Bronchial epithelial cell (primary cell): Measurements from ENCODE around the gene SNX20. TPM values are rescaled to one million over a fixed set of nuclear protein-coding genes. Genes with fewer than 3 reads are reported as not detected.
A peak's percentile ranks its signal among the peaks of the same experiment; 100 is the strongest.

ENCODE experiments used
- DNase-seq: peaks from one replicate; pipeline ENCODE4 v3.0.0-alpha.2; 2010; ENCODE audit warnings: low read depth
- FAIRE-seq: peaks from 2 replicates; lab custom pipeline; 2011; peaks lifted over from hg19 to GRCh38; lab: Jason Lieb, UNC
- H3K27me3 ChIP-seq: 2 replicates; pipeline ENCODE4 v1.5.1; 2011; ENCODE audit warnings: low read length; ENCODE audit not compliant: control insufficient read depth, insufficient read depth
- H3K36me3 ChIP-seq: 2 replicates; pipeline ENCODE4 v1.5.1; 2011; ENCODE audit warnings: low read length; ENCODE audit not compliant: control insufficient read depth, insufficient read depth
- H3K4me3 ChIP-seq: 2 replicates; pipeline ENCODE4 v1.5.1; 2011; ENCODE audit warnings: mild to moderate bottlenecking, low read depth, low read length, control low read depth
- CTCF ChIP-seq: IDR thresholded peaks from 2 replicates; pipeline ENCODE4 v1.5.1; 2011; ENCODE audit warnings: mild to moderate bottlenecking, moderate library complexity, low read length, control low read depth, inconsistent platforms; ENCODE audit not compliant: insufficient read depth, severe bottlenecking
- total RNA-seq: library from RNA; depleted of rRNA; stranded (reverse); fragments of >200 nt; gene quantifications from 2 replicates; pipeline ENCODE4 v1.2.1, GENCODE V29; 2014

SNX20 gene
- total RNA-seq, 1 donor from 2014 or later: not detected

DNA sequence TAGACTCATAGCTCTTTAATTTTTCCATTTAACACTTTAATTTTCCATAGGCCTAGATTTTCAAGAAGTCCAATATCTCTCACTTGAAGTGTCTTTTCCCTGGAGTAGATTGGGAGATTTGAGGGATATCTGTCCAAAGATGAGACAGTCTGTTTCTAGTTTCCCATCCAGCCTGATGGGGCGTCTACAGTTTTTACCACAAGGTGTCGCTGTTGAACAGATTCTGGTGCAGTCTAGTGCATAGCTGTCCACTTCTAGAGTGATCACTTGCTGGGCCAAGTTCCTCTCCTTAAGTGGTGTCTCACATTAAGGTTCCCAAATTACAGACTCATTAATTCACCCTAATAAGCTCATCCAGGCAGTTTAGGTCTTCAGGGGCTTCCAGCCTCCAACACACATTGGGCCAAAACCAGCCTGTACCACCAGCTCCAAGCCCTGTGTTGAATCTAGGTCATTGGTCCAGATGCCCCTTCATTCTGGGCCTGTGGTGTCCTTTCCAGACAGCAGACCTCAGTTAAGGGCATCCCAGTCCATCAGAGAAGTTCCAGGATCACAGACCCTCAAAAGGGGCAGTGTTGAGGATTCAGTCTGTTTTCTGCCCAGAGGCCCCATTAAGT lies 9.4 kb downstream of the SNX20 start:
- DNase-seq: peak; percentile 22
- Histone ChIP-seq H3K4me3 (no peak overlapping the region), H3K36me3 (no peaks in the 10 kb centered on the region), H3K27me3 (no peaks in the 10 kb centered on the region)
- no peak for FAIRE-seq
- peak; percentile 68 for TF ChIP-seq CTCF

GRCh38 chr16:50670476-50670875 lies 10.6 kb downstream of the SNX20 start:
- no peaks in the 10 kb centered on the region for H3K27me3 ChIP-seq
- FAIRE-seq: no peak
- H3K4me3 ChIP-seq: no peak overlapping the region
- no peaks in the 10 kb centered on the region for H3K36me3 ChIP-seq
- no peak for TF ChIP-seq CTCF
- no peak for DNase-seq

DNA sequence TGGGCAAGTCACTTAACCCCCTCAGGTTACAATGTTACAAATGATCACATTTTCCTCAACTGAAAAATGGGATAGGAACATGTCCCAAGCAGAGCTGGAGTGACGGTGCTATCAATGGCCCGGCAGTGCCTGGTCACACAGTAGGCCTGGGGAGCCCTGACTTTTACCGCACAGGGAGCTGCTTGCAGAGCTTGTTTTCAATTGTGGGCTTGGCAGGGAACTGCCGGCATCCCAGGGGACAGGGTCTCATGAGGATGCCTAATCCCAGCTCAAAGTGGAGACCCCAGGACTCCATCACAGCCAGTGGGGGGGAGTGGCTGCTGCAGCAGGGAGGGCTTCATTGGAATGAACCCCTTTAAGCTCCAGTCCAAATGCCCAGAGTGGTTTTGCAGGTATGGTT lies 11.4 kb downstream of the SNX20 start:
- no peak for TF ChIP-seq CTCF
- FAIRE-seq: no peak
- H3K36me3 ChIP-seq: no peaks in the 10 kb centered on the region
- no peak for DNase-seq
- H3K4me3 ChIP-seq: no peak overlapping the region
- H3K27me3 ChIP-seq: no peaks in the 10 kb centered on the region

- Histone ChIP-seq H3K4me3 (no peak overlapping the region), H3K36me3 (no peaks in the 10 kb centered on the region), H3K27me3 (no peaks in the 10 kb centered on the region)
- DNase-seq: no peak
- no peak for FAIRE-seq
- TF ChIP-seq CTCF: peak; percentile 21
Measured at GRCh38 chr16:50668368-50669008, 12.6 kb downstream of the SNX20 start.

- FAIRE-seq: peak; percentile 55
- Histone ChIP-seq H3K36me3 (no peaks in the 10 kb centered on the region), H3K4me3 (no peak overlapping the region), H3K27me3 (no peaks in the 10 kb centered on the region)
- TF ChIP-seq CTCF: peak; percentile 32
- no peak for DNase-seq
Measured at GRCh38 chr16:50667497-50668367, 13.4 kb downstream of the SNX20 start.
